Ovary (tissue), 9 donors: ENCODE results near the gene NSD1. TPM values are rescaled to one million over a fixed set of nuclear protein-coding genes. Genes with fewer than 3 reads are reported as not detected.
A peak's percentile ranks its signal among the peaks of the same experiment; 100 is the strongest.

Experiments used
- DNase-seq, 5 donors: peaks; one replicate each; pipeline ENCODE4 v3.0.0-alpha.2; 2019 to 2020
- H3K27ac ChIP-seq, 2 donors: fragments of 200-600 bp; one replicate each; pipeline versions ENCODE4 v1.5.1 to v1.8.0; 2019 to 2022
- H3K27me3 ChIP-seq: fragments of 200-600 bp; one replicate; pipeline ENCODE4 v1.8.0; 2022
- H3K36me3 ChIP-seq: fragments of 200-600 bp; sonication (generic); one replicate; pipeline ENCODE4 v1.5.1; 2019
- H3K4me1 ChIP-seq: one replicate; pipeline ENCODE4 v1.8.1; 2013; ENCODE audit warnings: mild to moderate bottlenecking, moderate library complexity; ENCODE audit not compliant: insufficient read depth
- H3K4me3 ChIP-seq: fragments of 200-600 bp; sonication (generic); one replicate; pipeline ENCODE4 v1.5.1; 2017
- H3K9me3 ChIP-seq, 2 donors: fragments of 200-600 bp in 1 of 2; sonication (generic) in 1 of 2; one replicate each; pipeline versions ENCODE4 v1.5.1 to v1.8.1; 2013 to 2019; ENCODE audit warnings: mild to moderate bottlenecking in 1 of 2, moderate library complexity in 1 of 2
- CTCF ChIP-seq, 3 donors: fragments of 450-650 bp in 2 of 3; fragments of 200-600 bp in 1 of 3; IDR thresholded peaks; one replicate each; pipeline versions ENCODE4 v1.5.1 to v1.8.0; 2016 to 2022; ENCODE audit warnings: antibody characterized with exemption in 3 of 3, mild to moderate bottlenecking in 1 of 3
- EP300 ChIP-seq: sonication (generic); formaldehyde crosslinking; IDR thresholded peaks from one replicate; pipeline ENCODE4 v1.6.1; 2017; ENCODE audit warnings: antibody characterized with exemption
- POLR2A ChIP-seq: fragments of 450-650 bp; IDR thresholded peaks from one replicate; pipeline ENCODE4 v1.6.1; 2017; ENCODE audit warnings: antibody characterized with exemption, mild to moderate bottlenecking, moderate library complexity
- WGBS, 3 donors: extraction: QIAGEN DNeasy Blood & Tissue Kit in 1 of 3; methylation state at CpG; one replicate each; pipeline versions ENCODE4 v1.1.5 to v1.1.7; 2013 to 2017; 5-methylcytosine and 5-hydroxymethylcytosine counted together
- intact Hi-C, 4 donors: fragments of 100-400 bp; cut with DNase I; formaldehyde crosslinking; loops; one replicate each; pipeline versions ENCODE4 v1.11.0 to v1.15.1; 2022 to 2023
- polyA plus RNA-seq, 2 donors: library from polyadenylated mRNA; stranded (reverse); fragments of 200-250 nt in 1 of 2; fragments of 350-450 nt in 1 of 2; fragmentation: Illumina TruSeq in 1 of 2; extraction: RNeasy Lipid Tissue Mini Kit (QIAGEN cat#74804) in 1 of 2; gene quantifications; one replicate each; pipeline ENCODE4 v1.2.3, GENCODE V29; 2013 to 2014
- total RNA-seq, 7 donors: library from RNA; depleted of rRNA in 2 of 7; stranded (reverse); fragments of >200 nt in 2 of 7; fragmentation: NEBNext Ultra II Directional in 3 of 7; extraction: Animal tissue kit (Norgen Biotek cat#: 25700) in 3 of 7; gene quantifications; one replicate each; pipeline versions ENCODE4 v1.1.0 to v1.2.4, GENCODE V29; 2016 to 2023
- donor health status: DM: no; HTN: no; CAD: no; lungs with moderate emphysema.
- donor health status: DM: no; HTN: no; CAD: no.
- donor health status: Bipolar disorder and iron deficiency.
- donor health status: DM: yes; HTN: yes; CAD: no.
- donor health status: DM: no; HTN: no; CAD: no.
- donor health status: DM: yes; HTN: yes; CAD: no.

NSD1 gene
- total and polyA plus RNA-seq, 9 donors, result 11.5 to 110 (median 75.5) TPM

DNA sequence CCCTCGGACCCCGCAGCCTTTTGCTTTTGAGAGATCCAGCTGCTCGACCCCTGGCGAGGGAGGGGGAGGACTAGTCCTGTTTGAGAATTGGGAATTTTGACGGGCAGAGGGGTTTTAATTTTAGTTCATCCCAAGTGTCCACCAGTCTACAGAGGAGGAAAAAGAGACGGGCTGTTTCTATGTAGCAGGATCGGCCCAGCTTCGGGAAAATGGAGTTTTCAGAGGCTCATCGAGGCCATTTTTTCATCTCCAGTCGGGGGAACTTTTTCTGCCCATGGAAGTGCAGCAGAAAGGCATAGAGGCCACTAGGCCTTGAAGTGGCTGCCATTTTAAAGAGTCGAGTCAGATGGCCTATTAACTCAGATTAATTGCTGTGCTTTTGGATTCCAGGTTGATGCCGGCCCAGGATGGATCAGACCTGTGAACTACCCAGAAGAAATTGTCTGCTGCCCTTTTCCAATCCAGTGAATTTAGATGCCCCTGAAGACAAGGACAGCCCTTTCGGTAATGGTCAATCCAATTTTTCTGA lies 1.2 kb downstream of the NSD1 start:
- 8 to 10% (median 9%) methylated on average over 13 of the region's 13 CpGs for WGBS, 3 donors
- Histone ChIP-seq H3K4me1 (peaks cover 17% of the 10 kb centered on the region), H3K9me3 (no peaks in the 10 kb centered on the region), H3K27me3 (no peaks in the 10 kb centered on the region), H3K27ac (peak overlapping the region; percentile 99), H3K4me3 (peak overlapping the region; percentile 78), H3K36me3 (no peaks in the 10 kb centered on the region)
- DNase-seq, result no peak
- TF ChIP-seq EP300 (no peak), POLR2A (no peak), CTCF (IDR thresholded peaks at IDR 0.05) (no peak)
- intact Hi-C loops, result loop anchor here in 1 of 4 donors (5.0 kb wide), 1 partner anchor 1472 kb away; no protein-coding TSS in a partner anchor

GRCh38 chr5:177140312-177140711 lies 6.7 kb downstream of the NSD1 start:
- no peak for DNase-seq
- no peak overlapping the region for H3K4me3 ChIP-seq
- no peaks in the 10 kb centered on the region for H3K9me3 ChIP-seq
- 84 to 93% (median 87%) methylated on average over 2 of the region's 2 CpGs for WGBS, 3 donors
- H3K36me3 ChIP-seq, result no peaks in the 10 kb centered on the region
- peaks cover 10% of the 10 kb centered on the region for H3K4me1 ChIP-seq
- intact Hi-C loops, result no loop called here
- no peak overlapping the region for H3K27ac ChIP-seq
- TF ChIP-seq EP300 (no peak), POLR2A (no peak), CTCF (IDR thresholded peaks at IDR 0.05) (no peak)
- no peaks in the 10 kb centered on the region for H3K27me3 ChIP-seq

DNA sequence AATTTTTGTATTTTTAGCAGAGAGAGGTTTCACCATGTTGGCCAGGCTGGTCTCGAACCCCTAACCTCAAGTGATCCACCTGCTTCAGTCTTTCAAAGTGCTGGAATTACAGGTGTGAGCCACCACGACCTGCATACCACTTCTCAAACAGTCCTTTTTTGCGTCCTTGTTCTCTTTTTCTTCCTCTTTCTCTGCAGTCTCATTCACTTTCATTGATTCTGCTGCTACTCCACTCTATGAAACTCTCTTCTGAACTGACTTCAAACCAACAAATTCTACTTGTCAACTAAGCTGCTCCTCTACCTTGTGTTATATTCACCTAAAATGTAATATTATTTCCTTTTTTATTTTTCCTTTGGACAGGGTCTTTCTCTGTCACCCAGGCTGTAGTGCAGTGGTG lies 7.9 kb downstream of the NSD1 start:
- no peak overlapping the region for H3K27ac ChIP-seq
- TF ChIP-seq POLR2A, result no peak
- TF ChIP-seq EP300, result no peak
- TF ChIP-seq CTCF (IDR thresholded peaks at IDR 0.05), result no peak
- H3K4me3 ChIP-seq, result no peak overlapping the region
- no peaks in the 10 kb centered on the region for H3K36me3 ChIP-seq
- H3K27me3 ChIP-seq, result no peaks in the 10 kb centered on the region
- DNase-seq, result no peak
- 81 to 88% (median 85%) methylated on average over 3 of the region's 3 CpGs for WGBS, 3 donors
- H3K9me3 ChIP-seq, result no peaks in the 10 kb centered on the region
- peaks cover 4% of the 10 kb centered on the region for H3K4me1 ChIP-seq
- intact Hi-C loops, result no loop called here

GRCh38 chr5:177142098-177142611 lies 8.6 kb downstream of the NSD1 start:
- Histone ChIP-seq H3K4me1 (peaks cover 2% of the 10 kb centered on the region), H3K4me3 (no peak overlapping the region), H3K27ac (no peak overlapping the region), H3K27me3 (no peaks in the 10 kb centered on the region), H3K36me3 (no peaks in the 10 kb centered on the region), H3K9me3 (no peaks in the 10 kb centered on the region)
- intact Hi-C loops, result no loop called here
- WGBS, 3 donors, result 85 to 90% (median 87%) methylated on average over 2 of the region's 2 CpGs
- DNase-seq, result no peak
- TF ChIP-seq POLR2A, result no peak
- no peak for TF ChIP-seq CTCF (IDR thresholded peaks at IDR 0.05)
- TF ChIP-seq EP300, result no peak
